ENCODE measurements around the gene RPTOR.

- TF ChIP-seq ZNF404 (tag by site-specific recombination; IDR thresholded peaks at IDR 0.05) (no peak), CTCF (tag by site-specific recombination; IDR thresholded peaks at IDR 0.05) (no peak), SP3 (tag by site-specific recombination; IDR thresholded peaks at IDR 0.05) (no peak), REST (tag by site-specific recombination; IDR thresholded peaks at IDR 0.05) (no peak), ZBTB1 (tag by site-specific recombination; IDR thresholded peaks at IDR 0.05) (no peak), PRDM4 (tag by site-specific recombination; IDR thresholded peaks at IDR 0.05) (no peak), ZNF274 (IDR thresholded peaks at IDR 0.05; ENCODE audit: low read length) (no peak), ZNF274 (tag by site-specific recombination; IDR thresholded peaks at IDR 0.05; ENCODE audit: borderline replicate concordance) (no peak)
These were observed 327.4 kb downstream of the RPTOR start for GRCh38 chr17:80872001-80872500.
